Nephron (organoid): ENCODE results near the gene ACTR6.

Source experiments
- H3K27ac Mint-ChIP-seq, 3 experiments: 2 replicates each; pipeline ENCODE4 v1.8.0; 2020; ENCODE audit warnings: mixed read lengths in 3 of 3, mild to moderate bottlenecking in 2 of 3, moderate library complexity in 1 of 3
- H3K27me3 Mint-ChIP-seq: 2 replicates; pipeline ENCODE4 v1.8.0; 2021; ENCODE audit warnings: low read depth, mild to moderate bottlenecking, moderate library complexity, mixed read lengths
- H3K36me3 Mint-ChIP-seq: 2 replicates; pipeline ENCODE4 v1.8.0; 2020; ENCODE audit warnings: low read depth, mixed read lengths
- H3K4me1 Mint-ChIP-seq: 2 replicates; pipeline ENCODE4 v1.8.0; 2020; ENCODE audit warnings: mixed read lengths
- H3K4me3 Mint-ChIP-seq, 3 experiments: 2 replicates each; pipeline ENCODE4 v1.8.0; 2020; ENCODE audit warnings: mild to moderate bottlenecking in 3 of 3, mixed read lengths in 3 of 3, moderate library complexity in 2 of 3
- H3K9me3 Mint-ChIP-seq: 2 replicates; pipeline ENCODE4 v1.8.0; 2020; ENCODE audit warnings: mixed read lengths
- TF ChIP-seq, protein P1 (sequence below), 3 experiments: fragments of 200-600 bp; sonication (generic); IDR thresholded peaks; one replicate each; pipeline ENCODE4 v1.5.0; 2021; ENCODE audit warnings: antibody characterized with exemption in 3 of 3; ENCODE audit not compliant: unreplicated experiment in 3 of 3

ACTR6 gene

DNA sequence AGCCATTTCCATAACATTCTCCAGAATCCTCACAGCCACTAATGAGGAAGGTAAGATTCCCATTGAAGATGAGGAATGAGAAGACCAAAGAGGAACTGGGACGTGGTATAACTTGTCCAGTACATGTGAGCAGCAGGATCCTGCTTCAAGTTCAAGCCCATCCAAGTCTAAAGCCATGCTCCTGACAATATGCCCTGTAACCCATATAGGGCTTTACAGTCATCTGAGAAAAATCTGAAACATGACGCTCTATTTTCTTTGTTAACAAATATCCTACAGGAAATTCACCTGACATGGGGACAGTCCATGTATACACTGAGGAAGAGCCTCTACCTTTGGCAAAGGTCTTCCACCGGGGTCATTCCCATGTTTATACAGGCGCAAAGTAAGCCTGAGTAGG lies 3.1 kb upstream of the ACTR6 start:
- Mint-ChIP-seq H3K4me1 (peaks cover 17% of the 10 kb centered on the region), H3K27ac (no peak overlapping the region), H3K27me3 (peaks cover 20% of the 10 kb centered on the region), H3K4me3 (peak overlapping the region; percentile 90 to 98 (median 91)), H3K36me3 (no peaks in the 10 kb centered on the region), H3K9me3 (no peaks in the 10 kb centered on the region)
- TF ChIP-seq, protein P1, sequence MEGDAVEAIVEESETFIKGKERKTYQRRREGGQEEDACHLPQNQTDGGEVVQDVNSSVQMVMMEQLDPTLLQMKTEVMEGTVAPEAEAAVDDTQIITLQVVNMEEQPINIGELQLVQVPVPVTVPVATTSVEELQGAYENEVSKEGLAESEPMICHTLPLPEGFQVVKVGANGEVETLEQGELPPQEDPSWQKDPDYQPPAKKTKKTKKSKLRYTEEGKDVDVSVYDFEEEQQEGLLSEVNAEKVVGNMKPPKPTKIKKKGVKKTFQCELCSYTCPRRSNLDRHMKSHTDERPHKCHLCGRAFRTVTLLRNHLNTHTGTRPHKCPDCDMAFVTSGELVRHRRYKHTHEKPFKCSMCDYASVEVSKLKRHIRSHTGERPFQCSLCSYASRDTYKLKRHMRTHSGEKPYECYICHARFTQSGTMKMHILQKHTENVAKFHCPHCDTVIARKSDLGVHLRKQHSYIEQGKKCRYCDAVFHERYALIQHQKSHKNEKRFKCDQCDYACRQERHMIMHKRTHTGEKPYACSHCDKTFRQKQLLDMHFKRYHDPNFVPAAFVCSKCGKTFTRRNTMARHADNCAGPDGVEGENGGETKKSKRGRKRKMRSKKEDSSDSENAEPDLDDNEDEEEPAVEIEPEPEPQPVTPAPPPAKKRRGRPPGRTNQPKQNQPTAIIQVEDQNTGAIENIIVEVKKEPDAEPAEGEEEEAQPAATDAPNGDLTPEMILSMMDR (IDR thresholded peaks at IDR 0.05; ENCODE audit: unreplicated experiment in 3 of 3): no peak

DNA sequence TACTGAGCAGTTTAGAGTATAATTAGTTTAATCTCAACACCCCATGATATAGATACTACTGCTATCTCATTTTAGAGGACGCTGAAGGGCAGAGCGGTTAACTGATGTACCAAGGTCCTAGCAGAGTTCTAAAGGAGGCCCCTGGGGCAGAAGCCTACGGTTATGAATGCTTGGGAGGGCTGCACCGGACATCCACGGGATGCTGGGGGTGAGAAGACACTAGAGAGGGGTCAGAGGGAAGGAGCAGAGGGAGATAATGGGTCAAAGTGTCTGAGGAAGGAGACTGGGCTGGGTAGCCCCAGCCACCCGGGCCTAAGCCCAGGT lies 1.6 kb upstream of the ACTR6 start:
- Mint-ChIP-seq H3K27me3 (peaks cover 20% of the 10 kb centered on the region), H3K4me1 (peaks cover 17% of the 10 kb centered on the region), H3K4me3 (peak overlapping the region; percentile 90 to 98 (median 91)), H3K27ac (peak overlapping the region in 2 of 3 experiments; percentile 67 to 85), H3K36me3 (no peaks in the 10 kb centered on the region), H3K9me3 (no peaks in the 10 kb centered on the region)
- TF ChIP-seq, protein P1 (IDR thresholded peaks at IDR 0.05; ENCODE audit: unreplicated experiment in 3 of 3): no peak

DNA sequence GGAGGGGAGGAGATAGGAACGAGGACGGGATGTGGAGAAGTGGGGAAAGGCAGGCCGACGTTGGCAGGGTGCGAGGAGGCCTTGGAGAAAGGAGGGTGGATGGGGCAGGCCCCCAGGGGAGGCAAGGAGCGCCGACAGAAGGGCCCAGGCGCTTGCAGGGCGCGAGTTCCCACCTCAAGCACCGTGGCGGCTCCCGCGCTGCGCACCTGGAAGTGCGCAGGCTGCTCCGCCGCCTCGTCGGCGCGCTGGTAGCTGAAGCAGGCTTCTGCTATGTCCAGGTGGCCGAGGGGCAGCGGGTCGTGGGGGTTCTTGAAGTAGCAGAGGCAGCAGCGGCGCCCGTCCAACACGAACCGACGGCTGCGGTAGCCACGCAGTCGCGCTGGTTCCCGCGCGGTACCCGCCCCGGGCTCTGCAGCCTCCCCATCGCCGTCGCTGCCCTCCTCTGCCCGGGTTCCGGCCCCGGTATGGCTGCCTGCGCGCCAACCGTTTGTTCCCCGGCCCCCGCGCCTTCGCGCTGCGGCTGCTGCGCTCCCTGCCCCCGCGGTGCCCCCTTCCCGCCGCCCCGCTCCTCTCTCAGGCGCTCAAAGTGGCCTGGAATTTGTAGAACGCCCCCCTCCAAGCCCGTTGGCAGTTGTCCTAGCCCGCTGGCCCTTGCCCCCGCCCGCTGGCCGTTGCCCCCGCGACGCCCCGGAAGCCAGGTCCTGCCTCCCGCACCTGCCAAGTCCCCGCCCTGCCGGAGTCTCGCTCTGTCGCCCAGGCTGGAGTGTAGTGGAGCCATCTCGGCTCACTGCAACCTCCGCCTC lies 1.1 kb upstream of the ACTR6 start:
- TF ChIP-seq, protein P1 (IDR thresholded peaks at IDR 0.05; ENCODE audit: unreplicated experiment in 3 of 3): no peak
- Mint-ChIP-seq H3K4me1 (peaks cover 17% of the 10 kb centered on the region), H3K36me3 (no peaks in the 10 kb centered on the region), H3K9me3 (no peaks in the 10 kb centered on the region), H3K27ac (peak overlapping the region; percentile 87 to 98 (median 96)), H3K4me3 (peak overlapping the region; percentile 98 to 99 (median 99)), H3K27me3 (peaks cover 20% of the 10 kb centered on the region)

DNA sequence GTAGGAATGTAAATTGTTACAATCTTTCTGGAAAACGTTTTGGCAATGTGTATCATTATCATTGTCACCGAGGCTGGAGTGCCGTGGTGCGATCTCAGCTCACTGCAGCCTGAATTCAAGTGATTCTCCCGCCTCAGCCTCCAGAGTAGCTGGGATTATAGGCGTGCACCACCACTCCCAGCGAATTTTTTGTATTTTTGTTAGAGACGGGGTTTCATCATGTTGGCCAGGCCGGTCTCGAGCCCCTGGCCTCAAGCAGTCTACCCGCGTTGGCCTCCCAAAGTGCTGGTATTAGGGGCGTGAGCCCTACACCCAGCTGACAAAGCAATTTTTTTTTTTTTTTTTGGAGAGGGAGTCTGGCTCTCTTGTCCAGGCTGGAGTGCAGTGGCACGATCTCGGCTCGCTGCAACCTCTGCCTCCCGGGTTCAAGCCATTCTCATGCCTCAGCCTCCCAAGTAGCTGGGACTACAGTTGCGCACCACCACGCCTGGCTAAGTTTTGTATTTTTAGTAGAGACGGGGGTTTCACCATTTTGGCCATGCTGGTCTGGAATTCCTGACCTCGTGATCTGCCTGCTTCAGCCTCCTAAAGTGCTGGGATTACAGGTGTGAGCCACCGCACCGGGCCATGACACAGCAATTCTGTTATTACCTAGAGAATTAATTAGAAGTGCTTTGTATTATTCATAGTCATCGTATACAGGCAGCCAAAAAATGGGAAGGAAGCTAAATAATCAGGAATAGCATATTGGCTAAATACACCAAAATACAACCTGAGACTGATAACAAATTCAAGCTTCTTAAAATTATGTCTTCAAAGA lies 1.2 kb downstream of the ACTR6 start:
- H3K4me1 Mint-ChIP-seq: peaks cover 17% of the 10 kb centered on the region
- no peaks in the 10 kb centered on the region for H3K36me3 Mint-ChIP-seq
- no peaks in the 10 kb centered on the region for H3K9me3 Mint-ChIP-seq
- peaks cover 12% of the 10 kb centered on the region for H3K27me3 Mint-ChIP-seq
- H3K27ac Mint-ChIP-seq: peak overlapping the region; percentile 87 to 98 (median 96)
- peak overlapping the region; percentile 98 to 99 (median 99) for H3K4me3 Mint-ChIP-seq
- TF ChIP-seq, protein P1 (IDR thresholded peaks at IDR 0.05; ENCODE audit: unreplicated experiment in 3 of 3): no peak

DNA sequence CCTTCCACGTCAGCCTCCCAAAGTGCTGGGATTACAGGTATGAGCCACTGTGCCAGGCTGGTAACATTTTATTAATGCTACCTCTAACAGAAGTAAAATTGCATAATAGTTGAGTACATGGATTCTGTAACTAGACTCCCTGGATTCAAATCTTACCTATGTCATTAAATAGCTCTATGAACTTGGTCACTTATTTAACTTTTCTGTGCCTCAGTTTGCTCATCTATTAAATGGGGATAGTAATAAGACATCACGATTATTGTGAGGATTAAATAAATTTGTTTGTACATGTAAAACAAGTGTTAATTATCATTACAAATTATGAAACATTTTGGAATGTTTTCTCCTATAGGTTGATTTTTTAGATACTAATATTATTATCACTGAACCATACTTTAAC lies 6.7 kb downstream of the ACTR6 start:
- peaks cover 30% of the 10 kb centered on the region for H3K36me3 Mint-ChIP-seq
- H3K9me3 Mint-ChIP-seq: no peaks in the 10 kb centered on the region
- H3K27me3 Mint-ChIP-seq: no peaks in the 10 kb centered on the region
- no peak overlapping the region for H3K4me3 Mint-ChIP-seq
- H3K4me1 Mint-ChIP-seq: no peaks in the 10 kb centered on the region
- H3K27ac Mint-ChIP-seq: no peak overlapping the region
- TF ChIP-seq, protein P1 (IDR thresholded peaks at IDR 0.05; ENCODE audit: unreplicated experiment in 3 of 3): no peak
